Kasumi-1 (cell line): Measurements from ENCODE around the gene ARPP19.
A peak's percentile ranks its signal among the peaks of the same experiment; 100 is the strongest.
"Not testable (repeated sequence)": the region's sequence is repeated elsewhere in the genome, so short reads cannot be mapped to it uniquely, and the experiment has no call there.

Experiments
- DNase-seq, 2 experiments: peaks; one replicate each; lab custom pipeline; 2025; lab: John Stamatoyannopoulos, UW

The ARPP19 gene

GRCh38 chr15:52551186-52551585 is 17.6 kb downstream of the ARPP19 start:
- DNase-seq: not testable (repeated sequence)

GRCh38 chr15:52546031-52546751 is 22.6 kb downstream of the ARPP19 start:
- DNase-seq: no peak

GRCh38 chr15:52540374-52541012 is 28.3 kb downstream of the ARPP19 start:
- DNase-seq: no peak

GRCh38 chr15:52537459-52537858 is 31.4 kb downstream of the ARPP19 start:
- DNase-seq: no peak

GRCh38 chr15:52532427-52532826 is 36.4 kb downstream of the ARPP19 start:
- DNase-seq: peak; percentile 14 to 26

- DNase-seq: no peak
Observed at GRCh38 chr15:52529940-52530339, 38.9 kb downstream of the ARPP19 start.

- no peak for DNase-seq
Observed at GRCh38 chr15:52529341-52529924, 39.4 kb downstream of the ARPP19 start.

- peak; percentile 29 to 32 for DNase-seq
Observed at GRCh38 chr15:52528564-52529340, 40.1 kb downstream of the ARPP19 start, which contains the start of gene MYO5A. Gene MYO5A (minus strand): TSS chr15:52528880. CDS start chr15:52528806, 74 bp downstream.

GRCh38 chr15:52527911-52528563 is 40.8 kb downstream of the ARPP19 start:
- DNase-seq: no peak

GRCh38 chr15:52527196-52527910 is 41.5 kb downstream of the ARPP19 start:
- DNase-seq: no peak

GRCh38 chr15:52524223-52525136 is 44.4 kb downstream of the ARPP19 start:
- DNase-seq: no peak

GRCh38 chr15:52523647-52524046 is 45.2 kb downstream of the ARPP19 start:
- no peak for DNase-seq

- no peak for DNase-seq
Observed at GRCh38 chr15:52523192-52523591, 45.6 kb downstream of the ARPP19 start.

- no peak for DNase-seq
Observed at GRCh38 chr15:52521682-52522081, 47.1 kb downstream of the ARPP19 start.

- DNase-seq: no peak
Observed at GRCh38 chr15:52520421-52520820, 48.4 kb downstream of the ARPP19 start.

- no peak for DNase-seq
Observed at GRCh38 chr15:52518487-52519371, 50.1 kb downstream of the ARPP19 start.

- DNase-seq: no peak
Observed at GRCh38 chr15:52517014-52517413, 51.8 kb downstream of the ARPP19 start.

- DNase-seq: no peak
Observed at GRCh38 chr15:52515343-52515742, 53.5 kb downstream of the ARPP19 start.

GRCh38 chr15:52514482-52514881 is 54.3 kb downstream of the ARPP19 start:
- no peak for DNase-seq
